Small intestine (tissue), 7 donors: ENCODE measurements around the gene CARS2. TPM values are rescaled to one million over a fixed set of nuclear protein-coding genes. Genes with fewer than 3 reads are reported as not detected.
"Not testable (repeated sequence)": the region's sequence is repeated elsewhere in the genome, so short reads cannot be mapped to it uniquely, and the experiment has no call there.

Experiments used
- DNase-seq, 2 donors: peaks; one replicate each; pipeline versions ENCODE4 v3.0.0 to v3.0.0-alpha.2; 2013
- FAIRE-seq: peaks from 2 replicates; lab custom pipeline; 2012; peaks lifted over from hg19 to GRCh38; lab: Jason Lieb, UNC
- H3K27ac ChIP-seq, 3 donors: one replicate each; pipeline ENCODE4 v1.5.1; 2013; ENCODE audit warnings: low read length in 2 of 3, mild to moderate bottlenecking in 2 of 3, control low read depth in 1 of 3, inconsistent platforms in 1 of 3, low read depth in 1 of 3, moderate library complexity in 1 of 3
- H3K27me3 ChIP-seq, 3 donors: one replicate each; pipeline ENCODE4 v1.6.1; 2013; ENCODE audit warnings: low read length in 3 of 3, inconsistent platforms in 1 of 3; ENCODE audit not compliant: control insufficient read depth in 3 of 3, insufficient read depth in 3 of 3
- H3K36me3 ChIP-seq, 3 donors: one replicate each; pipeline ENCODE4 v1.6.1; 2013; ENCODE audit warnings: low read length in 3 of 3, inconsistent platforms in 1 of 3, low read depth in 1 of 3, mild to moderate bottlenecking in 1 of 3, moderate library complexity in 1 of 3; ENCODE audit not compliant: control insufficient read depth in 3 of 3, insufficient read depth in 2 of 3
- H3K4me1 ChIP-seq, 3 donors: one replicate each; pipeline ENCODE4 v1.6.1; 2013; ENCODE audit warnings: low read length in 2 of 3, inconsistent platforms in 1 of 3, low read depth in 1 of 3, mild to moderate bottlenecking in 1 of 3, moderate library complexity in 1 of 3; ENCODE audit not compliant: control insufficient read depth in 3 of 3, insufficient read depth in 2 of 3
- H3K4me3 ChIP-seq, 3 donors: one replicate each; pipeline ENCODE4 v1.5.1; 2013; ENCODE audit warnings: low read length in 3 of 3, control low read depth in 1 of 3, inconsistent platforms in 1 of 3, low read depth in 1 of 3, mild to moderate bottlenecking in 1 of 3, moderate library complexity in 1 of 3
- H3K9me3 ChIP-seq, 2 donors: one replicate each; pipeline ENCODE4 v1.6.1; 2013; ENCODE audit warnings: low read depth in 1 of 2, low read length in 1 of 2; ENCODE audit not compliant: control insufficient read depth in 2 of 2, insufficient read depth in 1 of 2
- WGBS, 3 donors: extraction: QIAGEN DNeasy Blood & Tissue Kit; methylation state at CpG; one replicate each; pipeline ENCODE4 v1.1.7; 2013; 5-methylcytosine and 5-hydroxymethylcytosine counted together
- polyA plus RNA-seq, 4 donors: library from polyadenylated mRNA; stranded (reverse) in 3 of 4; unstranded in 1 of 4; fragments of 200-250 nt in 3 of 4; fragments of 120-200 nt in 1 of 4; gene quantifications; one replicate each; pipeline versions ENCODE4 v1.2.1 to v1.2.3, GENCODE V29; 2013
- donor health status: healthy with polysubstance abuse.
- donor health status: control.
- donor health status: control.
- donor health status: Bipolar disorder and iron deficiency.
- donor health status: healthy.

Gene CARS2
- polyA plus RNA-seq, 4 donors: 69.7 to 107 (median 84.9) TPM

GRCh38 chr13:110662091-110662490 lies 43.8 kb downstream of the CARS2 start:
- FAIRE-seq (no peak), DNase-seq (no peak)
- no peak overlapping the region for H3K27ac ChIP-seq
- H3K9me3 ChIP-seq: peaks cover 0 to 23% of the 10 kb centered on the region in 2 donors
- no peaks in the 10 kb centered on the region for H3K4me1 ChIP-seq
- H3K27me3 ChIP-seq: no peaks in the 10 kb centered on the region
- WGBS, 3 donors: 98% methylated on average over 22 to 25 of the region's 25 CpGs
- H3K4me3 ChIP-seq: no peak overlapping the region
- H3K36me3 ChIP-seq: peaks cover 11 to 48% (median 28%) of the 10 kb centered on the region in 3 donors

- H3K36me3 ChIP-seq: peaks cover 11 to 48% (median 24%) of the 10 kb centered on the region in 3 donors
- no peak overlapping the region for H3K27ac ChIP-seq
- H3K27me3 ChIP-seq: no peaks in the 10 kb centered on the region
- no peak overlapping the region for H3K4me3 ChIP-seq
- H3K4me1 ChIP-seq: no peaks in the 10 kb centered on the region
- DNase-seq (no peak), FAIRE-seq (no peak)
- H3K9me3 ChIP-seq: peaks cover 0 to 23% of the 10 kb centered on the region in 2 donors
- 96 to 100% (median 99%) methylated on average over 3 of the region's 3 CpGs for WGBS, 3 donors
Observed at GRCh38 chr13:110661256-110661655, 44.7 kb downstream of the CARS2 start.

- not testable (repeated sequence) for DNase-seq, H3K27ac ChIP-seq, FAIRE-seq, H3K4me3 ChIP-seq, H3K4me1 ChIP-seq, H3K27me3 ChIP-seq
- WGBS, 3 donors: 69 to 82% (median 78%) methylated on average over 6 of the region's 6 CpGs
- H3K36me3 ChIP-seq: peaks cover 10 to 39% (median 15%) of the 10 kb centered on the region in 3 donors
- peaks cover 0 to 23% of the 10 kb centered on the region in 2 donors for H3K9me3 ChIP-seq
Observed at GRCh38 chr13:110658218-110658911, 47.6 kb downstream of the CARS2 start.

GRCh38 chr13:110657196-110657595 lies 48.7 kb downstream of the CARS2 start:
- WGBS, 3 donors: 95 to 96% (median 95%) methylated on average over 7 of the region's 7 CpGs
- H3K4me3 ChIP-seq: no peak overlapping the region
- FAIRE-seq: no peak
- H3K9me3 ChIP-seq: peaks cover 0 to 19% of the 10 kb centered on the region in 2 donors
- H3K4me1 ChIP-seq: no peaks in the 10 kb centered on the region
- peaks cover 7 to 40% (median 13%) of the 10 kb centered on the region in 3 donors for H3K36me3 ChIP-seq
- no peak for DNase-seq
- no peaks in the 10 kb centered on the region for H3K27me3 ChIP-seq
- no peak overlapping the region for H3K27ac ChIP-seq

GRCh38 chr13:110653851-110654250 lies 52.1 kb downstream of the CARS2 start:
- Histone ChIP-seq H3K4me1 (no peaks in the 10 kb centered on the region), H3K4me3 (no peak overlapping the region), H3K9me3 (no peaks in the 10 kb centered on the region), H3K27ac (no peak overlapping the region), H3K27me3 (no peaks in the 10 kb centered on the region), H3K36me3 (peaks cover 2 to 67% (median 8%) of the 10 kb centered on the region in 3 donors)
- 96 to 97% (median 97%) methylated on average over 14 of the region's 14 CpGs for WGBS, 3 donors
- no peak for DNase-seq
- no peak for FAIRE-seq

DNA sequence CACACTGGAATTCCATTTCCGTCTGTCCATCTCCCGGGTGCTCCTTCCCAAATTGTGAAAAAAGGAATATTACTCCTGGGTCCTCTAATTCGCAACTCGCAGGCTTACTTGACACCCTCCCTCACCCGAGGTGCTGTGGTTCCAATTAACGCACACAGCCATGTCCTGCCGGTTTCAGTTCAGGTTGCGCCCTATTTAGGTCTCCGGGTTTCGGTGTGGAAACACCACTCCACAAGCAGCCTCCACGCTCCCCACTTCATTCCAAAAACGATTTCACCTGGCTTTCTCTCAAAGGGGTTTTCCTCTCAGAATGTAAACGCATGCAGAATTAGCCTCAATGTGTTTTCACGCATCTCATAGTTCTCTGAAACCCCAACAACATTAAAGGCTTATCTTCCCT lies 52.6 kb downstream of the CARS2 start:
- FAIRE-seq (no peak), DNase-seq (no peak)
- no peak overlapping the region for H3K27ac ChIP-seq
- H3K9me3 ChIP-seq: no peaks in the 10 kb centered on the region
- H3K36me3 ChIP-seq: peaks cover 2 to 73% (median 8%) of the 10 kb centered on the region in 3 donors
- H3K4me1 ChIP-seq: no peaks in the 10 kb centered on the region
- no peaks in the 10 kb centered on the region for H3K27me3 ChIP-seq
- 82 to 92% (median 89%) methylated on average over 14 of the region's 14 CpGs for WGBS, 3 donors
- H3K4me3 ChIP-seq: no peak overlapping the region

DNA sequence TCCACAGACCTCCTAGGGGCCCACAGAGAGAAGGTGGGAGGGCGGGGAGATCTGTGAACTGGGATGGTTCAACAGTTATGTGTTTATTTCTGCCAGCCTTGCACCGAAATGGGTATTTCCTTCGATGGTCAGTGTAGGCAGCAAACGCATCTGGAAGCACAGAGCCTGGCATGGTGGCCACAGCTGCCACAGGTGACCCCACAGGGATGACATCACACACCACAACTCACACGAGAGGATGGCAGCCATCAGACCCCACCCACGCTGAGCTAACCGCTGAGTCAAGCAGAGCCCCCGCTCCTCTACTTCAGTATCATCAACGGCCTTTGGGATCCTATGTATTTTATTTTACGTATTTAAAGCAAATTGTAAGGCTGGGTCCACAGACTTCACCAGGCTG lies 53.2 kb downstream of the CARS2 start:
- FAIRE-seq: no peak

DNA sequence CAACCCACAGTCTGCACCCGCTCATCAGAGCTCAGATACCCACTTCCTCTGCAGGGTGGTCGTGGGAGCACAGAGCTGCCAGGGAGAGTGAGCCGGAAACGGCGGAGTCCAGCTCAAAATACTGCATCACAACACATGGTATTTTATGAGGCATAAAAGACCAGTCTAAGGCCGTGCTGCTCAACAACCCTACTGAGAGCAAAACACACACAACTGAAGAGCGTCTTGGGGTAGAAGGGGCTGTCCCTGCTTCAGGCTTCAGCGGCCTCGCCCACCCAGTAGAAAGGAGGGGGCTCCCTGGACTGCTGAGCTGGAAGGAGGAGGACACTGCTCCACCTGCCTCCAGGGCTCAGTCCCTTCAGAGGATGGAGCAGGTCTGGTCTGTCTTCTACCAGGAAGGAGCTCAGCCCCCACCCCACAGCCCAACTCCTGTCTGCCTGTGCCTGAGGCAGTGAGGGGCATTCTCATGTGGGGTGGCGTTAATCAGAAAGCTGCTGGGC lies 53.6 kb downstream of the CARS2 start:
- Histone ChIP-seq H3K4me3 (no peak overlapping the region), H3K27me3 (no peaks in the 10 kb centered on the region), H3K4me1 (no peaks in the 10 kb centered on the region), H3K27ac (no peak overlapping the region), H3K9me3 (no peaks in the 10 kb centered on the region), H3K36me3 (peaks cover 2 to 75% (median 8%) of the 10 kb centered on the region in 3 donors)
- DNase-seq (no peak), FAIRE-seq (no peak)
- 88 to 93% (median 90%) methylated on average over 10 of the region's 10 CpGs for whole genome bisulfite sequencing, 3 donors

More for the DNA sequence above, 53.2 kb downstream of the CARS2 start:
- Histone ChIP-seq H3K4me3 (no peak overlapping the region), H3K27ac (no peak overlapping the region), H3K4me1 (no peaks in the 10 kb centered on the region), H3K36me3 (peaks cover 2 to 74% (median 8%) of the 10 kb centered on the region in 3 donors), H3K9me3 (no peaks in the 10 kb centered on the region), H3K27me3 (no peaks in the 10 kb centered on the region)
- DNase-seq: no peak
- WGBS, 3 donors: 82 to 90% (median 84%) methylated on average over 10 of the region's 10 CpGs
